ENCODE data around the gene GK2. TPM values are rescaled to one million over a fixed set of nuclear protein-coding genes. Genes with fewer than 3 reads are reported as not detected.

Gene GK2
- total and polyA plus RNA-seq, 2 of the 4 experiments (the other 2 are of a cell fraction), result not detected

- Histone ChIP-seq H4K8ac (ENCODE audit: low read depth in 2 of 2, low read length in 2 of 2) (no peak overlapping the region), H4K20me1 (ENCODE audit: insufficient read depth, low read length) (no peaks in the 10 kb centered on the region), H2BK120ac (ENCODE audit: low read depth, low read length) (no peak overlapping the region), H2AK9ac (replicated peaks; ENCODE audit: low read depth, low read length, poor library complexity) (no peak overlapping the region), H3K4me2 (ENCODE audit: low read depth, low read length) (no peak overlapping the region), H4K91ac (ENCODE audit: insufficient read depth, low read depth, low read length) (no peak overlapping the region), H2AK5ac (ENCODE audit: low read depth, low read length) (no peak overlapping the region), H2AFZ (replicated peaks; ENCODE audit: low read length, poor library complexity) (no peak overlapping the region), H3K4me1 (ENCODE audit: control insufficient read depth, insufficient read depth, low read length) (no peaks in the 10 kb centered on the region), H3K27ac (ENCODE audit: insufficient read depth, low read length) (no peak overlapping the region), H2BK20ac (ENCODE audit: low read depth, low read length) (no peak overlapping the region), H3K9me3 (ENCODE audit: control insufficient read depth, insufficient read depth, low read length) (no peaks in the 10 kb centered on the region), H4K5ac (ENCODE audit: low read depth, low read length) (no peak overlapping the region), H3K23ac (ENCODE audit: low read depth, low read length) (no peak overlapping the region), H3K18ac (ENCODE audit: low read depth, low read length) (no peak overlapping the region), H3K79me1 (ENCODE audit: low read depth in 1 of 2, low read length in 2 of 2) (no peaks in the 10 kb centered on the region), H2BK15ac (ENCODE audit: low read depth, low read length) (no peak overlapping the region), H2BK5ac (ENCODE audit: low read depth, low read length, poor library complexity, severe bottlenecking) (no peak overlapping the region), H3K27me3 (ENCODE audit: control insufficient read depth, insufficient read depth, low read length) (no peaks in the 10 kb centered on the region), H3K4ac (ENCODE audit: low read depth, low read length) (no peak overlapping the region), H3K9ac (ENCODE audit: low read depth, low read length) (no peak overlapping the region), H3K56ac (ENCODE audit: extremely low read depth, insufficient read depth, low read length) (no peak overlapping the region), H3K36me3 (ENCODE audit: control insufficient read depth, insufficient read depth, low read length) (no peaks in the 10 kb centered on the region), H3K9me1 (ENCODE audit: insufficient read depth, low read length) (no peaks in the 10 kb centered on the region), H3K4me3 (ENCODE audit: insufficient read depth, low read depth, low read length) (no peak overlapping the region), H3K14ac (replicated peaks; ENCODE audit: low read depth, low read length) (no peak overlapping the region)
- no peak for DNase-seq
- no CpG with 5 or more reads among the region's 3 CpGs for WGBS, 2 experiments (ENCODE audit: extremely low coverage in 2 of 2, insufficient read length in 1 of 2)
- no peak for TF ChIP-seq RFX5 (IDR thresholded peaks at IDR 0.05; ENCODE audit: low read depth, low read length)
- TF ChIP-seq POLR2A (IDR thresholded peaks at IDR 0.05; ENCODE audit: low read depth, low read length), result no peak
- no peak for TF ChIP-seq RAD21 (IDR thresholded peaks at IDR 0.05; ENCODE audit: low read length)
- no peak for TF ChIP-seq MAZ (IDR thresholded peaks at IDR 0.05; ENCODE audit: borderline replicate concordance, low read depth, low read length)
- no peak for TF ChIP-seq CHD1 (IDR thresholded peaks at IDR 0.05; ENCODE audit: low read depth, low read length)
- TF ChIP-seq RCOR1 (IDR thresholded peaks at IDR 0.05; ENCODE audit: insufficient replicate concordance, low read length), result no peak
- no peak for TF ChIP-seq CTCF (conservative IDR thresholded peaks at IDR 0.05; ENCODE audit: low read depth, low read length)
- TF ChIP-seq BHLHE40 (IDR thresholded peaks at IDR 0.05; ENCODE audit: low read depth, low read length), result no peak
- TF ChIP-seq ELK1 (IDR thresholded peaks at IDR 0.05; ENCODE audit: borderline replicate concordance, low read depth, low read length), result no peak
- no peak for TF ChIP-seq FOS (IDR thresholded peaks at IDR 0.05; ENCODE audit: low read depth, low read length)
- TF ChIP-seq CEBPB (IDR thresholded peaks at IDR 0.05; ENCODE audit: low read depth, low read length), result no peak
- no peak for TF ChIP-seq MAFK (IDR thresholded peaks at IDR 0.05; ENCODE audit: low read depth, low read length)
- TF ChIP-seq USF2 (IDR thresholded peaks at IDR 0.05; ENCODE audit: low read depth, low read length), result no peak
- no peak for TF ChIP-seq SMC3 (IDR thresholded peaks at IDR 0.05; ENCODE audit: low read depth, low read length)
- no peak for TF ChIP-seq NFE2L2 (IDR thresholded peaks at IDR 0.05; ENCODE audit: low read depth, low read length)
- no TSS peak for BruUV-seq (replicated peaks)
- in situ Hi-C loops (cut with MboI; ENCODE audit: low sequenced_read_pairs) (no loop called here), dilution Hi-C loops (cut with HindIII; ENCODE audit: low sequenced_read_pairs, unreplicated experiment) (no loop called here), intact Hi-C loops (cut with micrococcal nuclease) (no loop called here)
- peak; percentile 64 for ATAC-seq (ENCODE audit: low read depth)
- POLR2A ChIA-PET (ENCODE audit: unreplicated experiment), result interaction anchor here (0.6 kb wide), 1 partner anchor 12 kb away, joined by 3 read pairs; no protein-coding TSS in a partner anchor
- CTCF ChIA-PET, result no interaction called here
Observed at GRCh38 chr4:79442422-79442821, 34.4 kb upstream of the GK2 start.
